ENCODE data around the gene ASMT.

GRCh38 chrX:1609762-1610161, 5.1 kb upstream of the ASMT start:
- TF ChIP-seq CTCF (IDR thresholded peaks at IDR 0.05; ENCODE audit: insufficient read depth, low read length) (no peak), GABPA (IDR thresholded peaks at IDR 0.05; ENCODE audit: low read depth) (no peak), POLR2AphosphoS5 (IDR thresholded peaks at IDR 0.05; ENCODE audit: low read depth) (no peak)

All from HL-60 (cell line).